ENCODE data around the gene SPATA9. TPM values are rescaled to one million over a fixed set of nuclear protein-coding genes. Genes with fewer than 3 reads are reported as not detected.

The SPATA9 gene
- total RNA-seq, 1 donor from 2014 or later, result 1.4 TPM

GRCh38 chr5:95684361-95684760, 1.6 kb upstream of the SPATA9 start:
- DNase-seq (ENCODE audit: low spot score), result no peak

GRCh38 chr5:95673081-95673480, 9.7 kb downstream of the SPATA9 start:
- no peak for DNase-seq (ENCODE audit: low spot score)

GRCh38 chr5:95672641-95673040, 10.2 kb downstream of the SPATA9 start:
- no peak for DNase-seq (ENCODE audit: low spot score)

DNA sequence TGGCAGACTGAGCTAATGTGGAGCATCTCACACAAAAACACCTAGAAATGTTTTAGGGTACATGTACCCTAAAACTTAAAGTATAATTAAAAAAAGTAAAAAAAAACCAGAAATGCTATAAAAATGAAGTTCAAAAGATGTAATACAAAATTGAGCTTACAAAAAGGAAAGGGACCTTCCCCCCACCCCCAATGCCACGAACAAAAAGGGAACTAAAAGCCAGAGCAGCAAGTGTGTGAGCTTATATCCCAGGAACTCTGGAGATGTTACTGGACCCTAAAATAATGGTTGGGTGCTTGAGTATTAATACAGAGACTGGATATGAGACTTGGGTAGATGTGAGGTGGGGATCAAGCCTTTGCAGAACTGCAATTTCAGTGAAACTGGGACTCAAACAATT, 11.0 kb downstream of the SPATA9 start:
- no peak for DNase-seq (ENCODE audit: low spot score)

DNA sequence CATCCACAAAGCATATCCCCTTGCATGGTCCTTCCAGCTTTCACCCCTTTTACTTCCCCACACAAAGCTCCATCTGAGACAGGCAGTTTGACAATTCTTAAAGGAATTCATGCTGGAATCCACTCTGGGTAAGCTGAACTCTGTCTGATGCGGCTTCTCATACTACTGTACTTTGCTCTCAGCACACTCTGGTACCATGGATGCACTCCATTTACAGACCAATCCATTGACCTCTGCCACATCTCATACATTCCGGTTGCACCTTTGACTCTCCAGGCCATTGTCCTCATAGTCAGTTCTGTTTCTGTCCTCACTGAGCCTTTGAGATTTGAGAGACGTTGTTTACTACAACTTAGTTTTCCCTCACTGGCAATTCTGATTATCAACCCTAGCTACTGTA, 12.2 kb downstream of the SPATA9 start:
- no peak for DNase-seq (ENCODE audit: low spot score)

DNA sequence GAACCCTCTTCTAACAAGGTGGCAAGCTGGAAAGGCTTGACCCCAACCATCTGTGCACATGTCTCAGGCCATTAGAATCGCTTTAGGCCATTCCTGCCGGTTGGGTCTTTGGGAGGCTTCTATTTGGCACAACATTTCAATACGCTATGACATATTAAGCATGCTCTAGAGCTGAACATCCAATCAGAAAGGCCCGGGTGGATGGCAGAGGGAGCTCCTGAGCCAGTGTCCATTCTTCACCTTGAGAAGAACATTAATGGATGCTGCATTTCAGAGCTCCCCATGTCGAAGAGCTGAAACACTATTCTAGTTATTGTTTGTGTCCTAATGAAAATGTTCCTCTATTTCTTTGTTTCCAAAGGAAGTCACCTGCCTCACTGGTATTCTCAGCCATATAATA, 12.8 kb downstream of the SPATA9 start:
- no peak for DNase-seq (ENCODE audit: low spot score)

DNA sequence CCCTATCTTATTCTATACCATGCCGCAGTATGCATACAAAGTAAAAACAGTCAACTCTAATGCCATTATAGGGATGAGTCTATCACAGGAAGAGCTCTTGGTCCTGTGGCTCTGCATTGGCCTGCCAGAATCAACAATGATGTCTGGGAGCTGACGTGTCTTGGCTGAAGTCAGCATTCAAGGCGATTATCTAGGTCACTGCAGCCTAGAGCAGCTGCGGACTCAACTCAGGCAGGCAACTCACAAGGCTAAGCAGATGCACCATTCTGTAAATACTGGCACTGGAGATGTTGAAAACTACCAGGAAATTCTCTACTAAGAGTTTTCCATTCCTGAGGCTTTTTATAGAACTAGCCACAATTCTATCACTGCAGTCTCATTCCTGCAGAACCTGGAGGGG, 13.3 kb downstream of the SPATA9 start:
- DNase-seq (ENCODE audit: low spot score), result peak; percentile 70

DNA sequence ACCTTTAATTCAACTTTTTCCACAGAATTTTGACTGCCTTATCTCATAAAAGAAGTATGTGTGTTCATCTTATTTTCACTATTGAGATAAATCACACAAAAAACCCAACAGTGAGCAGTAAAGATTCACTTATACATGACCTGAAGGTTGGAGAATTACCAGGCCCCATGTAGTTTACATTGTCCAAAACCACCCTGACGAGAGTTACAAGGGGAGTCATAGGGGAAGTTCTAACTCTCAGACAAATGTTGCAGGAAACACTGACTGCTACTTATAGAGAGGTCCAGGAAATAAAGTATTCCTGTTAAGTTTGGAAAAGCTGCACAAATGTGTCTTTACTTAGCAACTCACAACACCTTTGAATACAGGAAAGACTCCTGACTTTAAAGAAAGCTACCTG, 14.1 kb downstream of the SPATA9 start:
- no peak for DNase-seq (ENCODE audit: low spot score)

- no peak for DNase-seq (ENCODE audit: low spot score)
Measured at GRCh38 chr5:95668216-95668615, 14.6 kb downstream of the SPATA9 start.

DNA sequence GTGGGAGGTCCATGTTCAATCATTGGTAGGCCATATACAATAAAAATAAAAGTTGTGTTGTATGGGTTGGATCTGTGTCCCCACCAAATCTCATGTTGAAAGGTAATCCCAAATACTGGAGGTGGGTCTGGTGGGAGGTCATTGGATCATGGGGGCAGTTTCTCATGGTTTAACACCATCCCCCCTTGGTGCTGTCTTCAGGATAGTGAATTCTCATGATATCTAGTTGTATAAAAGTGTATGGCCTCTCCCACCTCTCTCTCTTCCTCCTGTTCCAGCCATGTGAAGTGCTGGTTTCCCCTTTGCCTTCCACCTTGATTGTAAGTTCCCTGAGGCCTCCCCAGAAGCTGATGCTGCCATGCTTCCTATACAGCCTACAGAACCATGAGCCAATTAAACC, 15.1 kb downstream of the SPATA9 start:
- no peak for DNase-seq (ENCODE audit: low spot score)

- no peak for DNase-seq (ENCODE audit: low spot score)
Measured at GRCh38 chr5:95667061-95667618, 15.7 kb downstream of the SPATA9 start.

DNA sequence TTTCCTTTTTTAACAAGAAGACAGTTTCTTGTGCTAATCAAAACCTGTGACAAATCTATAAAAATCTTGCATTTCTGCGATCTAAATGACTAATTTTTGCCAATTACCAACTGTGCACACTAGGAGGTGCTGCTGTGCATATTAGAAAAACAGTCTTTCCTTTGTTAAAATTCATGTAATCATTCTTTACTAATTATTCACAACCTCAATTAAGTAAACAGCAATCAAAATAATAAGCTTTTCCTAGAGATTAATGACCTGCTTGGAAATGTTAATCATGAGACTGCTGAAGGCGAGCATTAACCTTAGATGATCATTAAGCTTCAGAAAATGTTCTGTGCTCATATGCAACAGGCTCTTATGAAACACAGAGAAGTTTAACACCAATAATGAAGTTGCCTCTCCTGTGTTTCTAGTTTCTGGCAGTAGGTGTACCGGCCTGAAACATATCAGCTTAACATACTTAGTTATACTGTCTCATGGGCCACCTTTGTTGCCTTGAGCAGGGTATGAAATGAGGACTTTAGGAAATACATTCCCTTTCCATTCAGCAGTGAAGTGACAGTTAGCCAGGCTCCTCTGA, 18.5 kb downstream of the SPATA9 start:
- DNase-seq (ENCODE audit: low spot score), result no peak

GRCh38 chr5:95662946-95663345, 19.8 kb downstream of the SPATA9 start:
- no peak for DNase-seq (ENCODE audit: low spot score)

DNA sequence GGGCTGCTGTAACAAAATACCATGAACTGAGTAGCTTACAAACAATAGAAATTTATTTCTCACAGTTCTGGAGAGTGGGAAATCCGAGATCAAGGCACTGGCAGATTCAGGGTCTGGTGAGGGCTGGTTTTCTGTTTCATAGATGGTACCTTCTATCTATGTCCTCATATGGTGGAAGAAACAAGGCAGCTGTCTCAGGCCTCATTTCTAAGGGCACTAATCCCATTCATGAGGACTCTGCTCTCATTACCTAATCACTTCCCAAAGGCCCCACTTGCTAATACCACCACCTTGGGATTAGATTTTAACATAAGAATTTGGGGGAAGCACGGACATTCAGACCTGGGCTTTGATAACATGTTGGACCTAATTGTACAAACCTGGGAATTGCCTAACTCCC, 22.7 kb downstream of the SPATA9 start:
- no peak for DNase-seq (ENCODE audit: low spot score)

- no peak for DNase-seq (ENCODE audit: low spot score)
Measured at GRCh38 chr5:95655575-95655974, 27.2 kb downstream of the SPATA9 start.

DNA sequence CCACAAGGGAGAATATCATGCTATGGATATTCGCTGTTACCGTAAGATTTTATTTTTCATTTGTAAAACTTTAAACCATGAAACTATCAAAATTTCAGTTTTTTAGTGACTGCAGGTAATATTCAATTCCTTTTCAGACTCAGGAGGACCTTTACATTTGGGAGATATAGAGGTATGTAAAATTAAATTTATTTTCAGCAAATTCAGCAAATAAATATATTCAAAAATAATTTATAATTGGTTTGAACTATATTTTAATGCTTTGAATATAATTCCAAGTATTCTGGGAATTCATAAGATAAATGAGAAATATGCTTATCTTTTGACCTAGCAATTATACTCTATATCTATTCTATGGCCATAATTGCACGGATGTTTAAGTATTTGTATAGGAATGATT, 28.6 kb downstream of the SPATA9 start:
- no peak for DNase-seq (ENCODE audit: low spot score)

DNA sequence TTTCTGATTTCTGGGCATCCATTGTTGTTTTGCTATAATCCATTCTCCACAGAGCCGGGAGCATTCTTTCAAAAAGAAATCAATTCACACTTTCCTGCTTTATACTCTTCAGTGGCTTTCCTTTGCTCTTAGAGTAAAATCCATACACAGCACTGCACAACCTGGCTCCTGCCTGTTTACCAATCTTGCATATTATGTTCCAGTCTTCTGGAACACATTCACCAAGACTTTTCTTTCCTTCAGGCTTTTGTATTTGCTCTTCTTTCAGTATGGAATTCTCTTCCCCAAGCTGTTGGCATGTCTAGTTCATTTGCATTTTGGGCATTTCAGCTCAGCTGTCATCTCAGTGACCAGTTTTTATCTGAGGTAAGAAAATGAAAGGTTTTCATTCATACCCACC, 29.9 kb downstream of the SPATA9 start:
- DNase-seq (ENCODE audit: low spot score), result no peak

- DNase-seq (ENCODE audit: low spot score), result no peak
Measured at GRCh38 chr5:95649842-95650620, 32.8 kb downstream of the SPATA9 start.

- DNase-seq (ENCODE audit: low spot score), result no peak
Measured at GRCh38 chr5:95649274-95649673, 33.5 kb downstream of the SPATA9 start.

DNA sequence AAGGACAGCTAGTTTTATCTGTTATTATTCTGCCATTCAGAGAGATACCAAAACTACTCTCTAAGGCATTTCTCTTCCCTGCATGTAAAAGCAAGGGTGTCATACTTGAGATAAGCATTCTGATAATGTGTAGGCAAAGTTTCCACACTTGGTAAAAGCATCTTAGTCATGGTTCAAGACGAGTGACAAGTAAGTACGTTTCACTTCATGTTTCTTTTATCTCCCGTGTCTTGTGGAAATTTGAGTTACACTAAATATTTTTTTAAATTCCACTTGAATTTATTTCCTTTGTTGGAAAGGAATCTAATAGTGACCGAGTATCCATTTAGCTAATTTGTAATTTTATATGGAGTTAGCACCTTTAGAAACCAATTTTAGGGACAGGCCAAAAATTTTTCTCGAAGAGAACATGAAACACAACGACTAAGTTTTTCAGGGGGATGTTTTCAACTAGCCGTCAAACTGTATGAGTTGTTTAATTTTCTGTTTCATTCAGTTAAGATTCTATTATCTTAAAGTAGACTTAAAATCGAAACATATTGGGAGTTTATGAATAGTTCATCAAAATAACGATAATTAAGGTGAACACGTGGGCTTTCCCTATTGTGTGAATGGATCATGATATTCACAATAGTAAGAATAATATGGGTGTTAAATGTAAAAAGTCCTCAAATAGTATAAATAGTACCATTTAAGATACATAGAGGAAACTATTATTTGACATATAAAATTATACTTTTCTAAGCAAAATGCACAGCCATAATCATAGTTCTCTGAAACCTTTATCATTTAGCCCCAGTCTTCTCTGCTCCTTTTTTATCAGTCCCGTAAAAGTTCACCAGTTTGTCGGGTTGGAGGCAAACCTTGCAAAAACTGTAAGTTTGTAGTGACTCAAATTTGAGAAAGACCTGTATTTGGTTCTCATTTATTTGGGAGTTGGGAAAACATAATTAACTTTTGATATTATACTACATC, 34.6 kb downstream of the SPATA9 start:
- no peak for DNase-seq (ENCODE audit: low spot score)

DNA sequence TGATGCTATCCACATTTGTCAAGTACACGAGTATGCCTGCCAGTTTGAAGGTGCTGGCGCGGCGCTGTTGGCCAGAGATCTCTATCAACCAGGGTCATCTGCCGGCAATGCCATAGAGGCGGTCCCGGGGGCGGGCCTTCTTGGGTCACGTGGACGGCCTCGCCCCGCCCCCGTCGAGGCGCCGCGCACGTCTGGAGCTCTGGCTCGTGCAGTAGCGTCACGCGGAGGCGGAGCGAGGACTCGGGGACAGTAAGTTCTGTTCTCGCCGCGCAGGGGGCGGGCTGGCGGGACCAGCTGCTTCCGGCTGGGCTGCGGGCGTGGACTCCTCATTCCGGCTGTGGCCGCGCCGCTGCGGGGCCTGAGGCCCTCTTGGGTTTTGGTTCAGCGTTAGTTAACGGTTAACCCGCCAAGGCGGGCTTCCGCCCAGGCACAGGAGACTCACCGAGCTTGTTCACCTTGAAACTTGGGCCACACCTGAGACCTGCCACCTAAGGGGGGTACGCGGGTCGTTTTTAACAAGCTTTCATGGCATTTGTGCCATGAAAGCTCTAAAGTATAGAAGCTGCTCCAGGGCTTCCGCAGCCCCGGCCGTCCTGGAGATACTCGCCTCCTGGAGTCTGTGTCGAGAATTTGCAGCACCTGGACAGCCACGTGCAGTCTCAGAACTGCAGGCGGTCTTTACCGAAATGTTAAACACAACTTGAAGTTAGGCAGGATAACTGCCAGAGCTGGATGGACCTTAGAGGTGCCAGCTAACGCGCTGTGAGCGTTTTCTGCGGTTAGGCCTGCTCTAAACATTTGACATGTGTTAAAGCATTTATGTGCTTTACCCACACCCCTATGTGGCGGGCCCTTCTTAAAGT, 36.0 kb downstream of the SPATA9 start, which contains the start of gene RFESD:
Gene RFESD (plus strand): TSS at position 209 of the 863 bp plus-strand sequence. CDS start 5,495 bp downstream, outside the sequence.
- peak; percentile 99 for DNase-seq (ENCODE audit: low spot score)
